NOMO-1 (cell line): ENCODE measurements around the gene MAOA.
"Not testable (repeated sequence)": the region's sequence is repeated elsewhere in the genome, so short reads cannot be mapped to it uniquely, and the experiment has no call there.

Experiments
- DNase-seq, 2 experiments: peaks; one replicate each; lab custom pipeline; 2025; ENCODE audit not compliant: unreplicated experiment in 2 of 2; lab: John Stamatoyannopoulos, UW

MAOA gene

DNA sequence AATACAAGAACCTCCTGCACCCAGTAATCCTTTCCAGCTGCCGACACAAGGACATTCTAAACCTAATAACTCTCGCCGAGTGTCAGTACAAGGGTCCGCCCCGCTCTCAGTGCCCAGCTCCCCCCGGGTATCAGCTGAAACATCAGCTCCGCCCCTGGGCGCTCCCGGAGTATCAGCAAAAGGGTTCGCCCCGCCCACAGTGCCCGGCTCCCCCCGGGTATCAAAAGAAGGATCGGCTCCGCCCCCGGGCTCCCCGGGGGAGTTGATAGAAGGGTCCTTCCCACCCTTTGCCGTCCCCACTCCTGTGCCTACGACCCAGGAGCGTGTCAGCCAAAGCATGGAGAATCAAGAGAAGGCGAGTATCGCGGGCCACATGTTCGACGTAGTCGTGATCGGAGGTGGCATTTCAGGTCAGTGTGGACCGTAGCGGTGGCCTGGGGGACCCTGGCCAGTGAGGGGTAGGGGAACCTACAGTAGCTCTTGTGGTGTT lies at the start of gene MAOA:
MAOA (plus strand) TSS at position 295 of the 490 bp plus-strand sequence; CDS start at position 338, 43 bp downstream.
- DNase-seq: no peak

GRCh38 chrX:43612400-43612799 lies 43.7 kb upstream of the MAOA start:
- no peak for DNase-seq

- no peak for DNase-seq
Measured at GRCh38 chrX:43615660-43616059, 40.4 kb upstream of the MAOA start.

DNA sequence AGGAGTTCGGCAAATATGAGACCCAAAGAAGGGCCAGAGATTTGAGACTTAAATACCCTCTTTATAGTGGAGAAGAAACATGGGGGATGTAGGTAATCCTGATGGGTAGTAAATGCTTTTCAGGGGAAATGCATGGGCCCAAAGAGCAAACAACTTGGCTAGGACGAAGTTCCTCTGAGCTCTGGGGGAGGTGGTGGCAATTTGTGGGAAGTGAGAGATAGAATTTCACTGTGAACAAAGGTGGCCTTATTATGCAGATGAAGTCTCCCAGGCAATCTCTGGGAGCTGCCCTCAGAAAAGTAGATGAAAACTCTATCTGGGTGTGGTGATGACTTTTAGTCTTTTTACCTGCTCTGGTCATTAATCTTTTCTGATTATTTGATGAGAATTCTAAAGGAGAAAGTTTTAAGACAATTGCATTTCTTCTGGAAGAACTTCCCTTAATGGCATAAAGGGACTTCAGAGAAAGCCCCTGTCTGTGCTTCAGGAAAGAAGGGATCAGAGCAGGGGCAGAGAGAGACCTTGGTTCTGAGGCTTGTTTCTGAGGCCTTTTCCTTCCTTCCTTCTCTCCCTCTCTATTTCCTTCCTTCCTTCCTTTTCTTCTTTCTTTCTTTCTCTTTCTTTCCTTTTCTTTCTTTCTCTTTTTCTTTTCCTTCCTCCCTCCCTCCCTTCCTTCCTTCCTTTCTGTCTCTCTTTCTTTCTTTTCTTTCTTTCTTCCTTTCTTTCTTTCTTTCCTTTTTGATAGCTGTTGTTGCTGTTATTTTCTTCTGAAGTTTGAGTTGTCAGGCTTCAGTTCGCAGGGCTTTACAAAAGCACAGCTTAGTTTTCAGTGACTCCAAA lies 37.5 kb upstream of the MAOA start:
- DNase-seq: no peak

DNA sequence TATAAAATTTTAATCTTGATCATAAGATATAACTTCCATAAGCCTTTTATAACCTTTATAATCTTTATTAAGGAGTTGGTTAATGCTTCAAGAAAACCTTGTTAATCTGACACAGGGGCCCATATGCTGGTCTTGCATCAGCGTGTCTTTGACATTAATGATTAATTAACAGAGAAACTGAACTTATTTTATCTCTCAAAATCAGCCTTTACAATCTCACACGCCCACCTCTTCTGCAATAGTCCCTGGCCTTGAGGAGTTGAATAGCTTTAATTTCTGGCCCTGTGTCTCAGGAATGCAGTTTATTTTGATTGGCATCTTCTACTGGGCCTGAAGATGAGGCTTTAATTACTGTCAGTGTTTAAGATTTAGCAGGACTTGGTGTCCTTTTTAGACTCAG lies 36.2 kb upstream of the MAOA start:
- DNase-seq: not testable (repeated sequence)

GRCh38 chrX:43627147-43627546 lies 29.0 kb upstream of the MAOA start:
- no peak for DNase-seq

- no peak for DNase-seq
Measured at GRCh38 chrX:43627669-43628068, 28.4 kb upstream of the MAOA start.

DNA sequence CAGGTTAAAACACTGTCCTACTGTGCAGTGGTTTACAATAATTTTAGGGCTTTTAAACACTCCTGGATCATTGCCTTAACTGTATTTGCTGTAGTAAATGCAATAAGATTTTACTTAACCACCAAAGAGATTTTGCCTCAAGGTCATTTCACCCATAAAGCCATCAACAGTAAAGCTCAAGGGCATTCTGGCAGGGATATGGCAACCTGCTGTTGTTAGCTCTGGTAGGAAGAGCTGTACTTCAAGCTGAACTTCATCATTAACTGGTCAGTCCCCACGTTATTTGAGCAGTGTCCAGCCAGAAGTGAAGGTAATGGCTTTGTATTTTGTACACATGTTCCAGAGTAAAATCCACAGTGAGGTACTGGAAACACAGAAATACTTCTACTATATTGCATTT lies 26.9 kb upstream of the MAOA start:
- DNase-seq: no peak

GRCh38 chrX:43631841-43632240 lies 24.3 kb upstream of the MAOA start:
- no peak for DNase-seq

DNA sequence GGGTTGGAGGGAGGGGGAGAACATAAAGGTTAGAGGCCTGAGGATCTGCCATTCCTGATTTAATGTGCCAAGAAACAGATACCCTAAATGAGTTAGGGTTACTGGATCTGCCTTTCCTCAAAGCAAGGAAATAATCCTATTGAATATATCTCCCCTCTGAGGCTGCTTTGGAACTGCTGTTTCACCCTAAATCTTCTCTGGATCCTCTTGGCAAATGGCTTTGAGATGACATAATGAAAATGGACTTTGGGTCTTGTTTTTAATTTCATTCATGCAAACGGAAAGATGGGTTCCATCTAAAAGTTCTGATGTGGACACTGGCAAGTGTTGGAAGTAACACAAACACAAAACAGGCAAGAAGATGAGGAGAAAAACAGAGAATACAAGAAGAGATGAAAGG lies 23.0 kb upstream of the MAOA start:
- DNase-seq: no peak

GRCh38 chrX:43633757-43634156 lies 22.3 kb upstream of the MAOA start:
- no peak for DNase-seq

DNA sequence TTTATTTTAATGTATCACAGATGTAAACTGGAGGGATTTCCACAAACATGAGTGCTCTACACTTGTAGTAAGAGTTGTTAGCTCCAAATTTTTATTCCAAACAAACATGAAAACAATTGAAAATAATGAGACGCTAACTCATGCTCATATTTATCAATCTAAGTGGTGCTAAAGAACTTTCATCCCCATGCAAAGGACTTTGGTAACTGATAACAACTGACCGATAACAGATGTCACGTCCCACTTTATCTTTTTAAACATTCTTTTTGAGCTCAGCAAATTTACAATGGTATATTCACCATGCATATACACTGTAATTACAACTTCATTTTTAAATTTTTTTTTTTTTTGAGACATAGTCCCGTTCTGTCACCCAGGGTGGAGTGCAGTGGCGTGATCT lies 15.6 kb upstream of the MAOA start:
- DNase-seq: no peak

GRCh38 chrX:43641691-43642090 lies 14.4 kb upstream of the MAOA start:
- DNase-seq: no peak

DNA sequence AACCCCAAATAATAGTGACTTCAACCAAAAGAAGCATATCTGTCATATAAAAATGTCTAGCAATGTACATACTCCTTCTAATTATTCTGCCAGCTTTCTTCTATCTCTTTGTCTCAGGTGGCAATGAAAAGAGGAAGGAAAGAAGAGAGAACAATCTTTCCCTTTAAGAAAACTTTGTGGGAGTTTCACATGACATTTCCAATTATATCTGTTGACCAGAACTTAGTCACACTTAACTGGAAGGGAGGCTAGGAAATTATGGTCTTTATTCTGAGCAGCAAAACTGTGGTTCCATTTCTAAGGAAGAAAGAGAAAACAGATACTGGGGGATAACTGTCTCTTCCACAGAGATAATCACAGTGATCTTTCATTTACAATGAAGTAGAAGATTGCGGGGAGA lies 12.9 kb upstream of the MAOA start:
- DNase-seq: peak in 1 of 2 experiments; percentile 41

DNA sequence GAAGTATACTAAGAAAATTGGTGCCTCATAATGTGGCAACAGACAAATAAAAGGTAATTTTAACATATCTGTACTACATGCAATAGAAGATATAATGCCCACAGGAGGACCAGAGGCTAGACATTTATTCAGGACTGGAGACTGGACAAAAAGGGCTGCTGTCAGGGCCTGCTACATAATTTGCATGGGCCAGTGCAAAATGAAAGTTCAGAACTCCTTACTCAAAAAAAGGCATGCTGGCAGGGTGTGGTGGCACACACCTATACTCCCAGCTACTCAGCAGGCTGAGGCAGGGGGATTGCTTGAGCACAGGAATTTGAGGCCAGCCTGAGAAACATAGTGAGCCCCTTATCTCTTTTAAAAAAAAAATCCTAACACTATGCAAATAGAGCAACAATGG lies 12.4 kb upstream of the MAOA start:
- DNase-seq: no peak

DNA sequence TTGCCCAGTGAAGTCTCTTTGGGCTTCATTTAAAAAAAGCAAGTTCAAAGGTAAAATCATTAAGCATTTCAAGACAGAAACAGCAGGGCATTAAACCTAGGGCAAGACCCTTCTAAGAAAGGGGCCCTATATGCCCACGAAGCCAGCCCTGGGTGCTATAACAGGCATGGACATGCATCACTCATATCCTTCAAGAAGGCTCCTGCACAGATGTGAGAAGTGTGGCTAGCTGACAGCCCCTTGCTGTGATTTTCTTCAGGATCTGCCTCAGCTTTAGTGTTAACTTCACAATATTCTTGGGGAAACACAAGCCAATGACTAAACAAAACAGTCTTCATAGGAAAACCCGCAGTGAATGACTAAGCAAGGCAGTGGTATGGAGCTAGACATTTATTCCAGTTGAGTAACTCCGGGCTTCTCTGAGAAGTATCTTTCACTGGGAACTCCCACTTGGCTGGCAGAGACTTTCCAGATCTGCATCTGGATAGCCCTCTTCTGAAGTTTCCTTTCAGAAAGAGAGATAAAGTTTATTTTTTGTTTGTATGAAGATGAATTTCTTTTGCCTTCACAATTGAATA lies 11.9 kb upstream of the MAOA start:
- DNase-seq: no peak

DNA sequence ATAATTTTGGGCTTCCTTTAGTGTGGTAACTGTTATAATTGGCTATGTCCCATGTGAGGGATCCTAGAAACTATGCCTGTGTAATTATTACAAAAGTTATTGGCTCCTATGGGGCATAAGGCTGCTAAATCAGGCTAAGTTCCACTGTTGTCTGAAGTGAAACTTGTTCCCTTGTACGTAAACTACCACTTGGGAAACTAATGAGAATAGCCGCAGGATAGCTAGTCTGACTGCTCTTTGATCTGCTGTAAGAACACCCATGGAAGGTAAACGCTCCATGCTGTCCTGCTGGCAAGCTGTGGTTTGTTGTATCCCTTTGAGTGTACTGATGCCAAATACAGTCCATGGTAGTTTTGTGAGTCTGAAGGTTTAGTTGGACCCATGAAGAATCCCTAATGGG lies 9.3 kb upstream of the MAOA start:
- DNase-seq: no peak

DNA sequence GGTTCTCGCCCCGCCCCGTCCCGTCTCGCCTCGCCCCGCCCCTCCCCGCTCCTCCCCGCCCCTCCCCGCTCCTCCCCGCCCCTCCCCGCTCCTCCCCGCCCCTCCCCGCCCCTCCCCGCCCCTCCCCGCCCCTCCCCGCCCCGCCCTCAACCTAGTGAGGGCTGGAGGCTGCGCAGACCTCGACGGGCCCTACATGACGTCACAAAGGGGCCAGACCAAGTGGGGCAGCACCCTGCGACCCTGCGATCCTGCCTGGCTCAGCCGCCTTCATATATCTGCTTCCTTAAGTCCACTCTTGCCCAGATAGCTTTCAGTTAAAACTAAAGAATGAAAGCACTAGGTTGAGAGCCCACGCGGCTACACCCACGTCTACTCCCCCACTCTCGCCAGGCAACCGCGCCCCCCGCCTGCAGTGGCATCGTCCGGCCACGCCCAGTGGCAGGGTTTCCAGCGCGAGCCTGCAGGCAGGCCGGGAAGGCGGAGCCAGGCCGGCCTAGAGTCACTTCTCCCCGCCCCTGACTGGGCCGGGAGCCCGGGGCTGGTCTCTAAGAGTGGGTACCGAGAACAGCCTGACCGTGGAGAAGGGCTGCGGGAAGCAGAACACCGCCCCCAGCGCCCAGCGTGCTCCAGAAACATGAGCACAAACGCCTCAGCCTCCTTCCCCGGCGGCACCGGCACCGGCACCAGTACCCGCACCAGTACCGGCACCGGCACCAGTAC lies 1.5 kb upstream of the MAOA start:
- DNase-seq: peak; percentile 75 to 80

DNA sequence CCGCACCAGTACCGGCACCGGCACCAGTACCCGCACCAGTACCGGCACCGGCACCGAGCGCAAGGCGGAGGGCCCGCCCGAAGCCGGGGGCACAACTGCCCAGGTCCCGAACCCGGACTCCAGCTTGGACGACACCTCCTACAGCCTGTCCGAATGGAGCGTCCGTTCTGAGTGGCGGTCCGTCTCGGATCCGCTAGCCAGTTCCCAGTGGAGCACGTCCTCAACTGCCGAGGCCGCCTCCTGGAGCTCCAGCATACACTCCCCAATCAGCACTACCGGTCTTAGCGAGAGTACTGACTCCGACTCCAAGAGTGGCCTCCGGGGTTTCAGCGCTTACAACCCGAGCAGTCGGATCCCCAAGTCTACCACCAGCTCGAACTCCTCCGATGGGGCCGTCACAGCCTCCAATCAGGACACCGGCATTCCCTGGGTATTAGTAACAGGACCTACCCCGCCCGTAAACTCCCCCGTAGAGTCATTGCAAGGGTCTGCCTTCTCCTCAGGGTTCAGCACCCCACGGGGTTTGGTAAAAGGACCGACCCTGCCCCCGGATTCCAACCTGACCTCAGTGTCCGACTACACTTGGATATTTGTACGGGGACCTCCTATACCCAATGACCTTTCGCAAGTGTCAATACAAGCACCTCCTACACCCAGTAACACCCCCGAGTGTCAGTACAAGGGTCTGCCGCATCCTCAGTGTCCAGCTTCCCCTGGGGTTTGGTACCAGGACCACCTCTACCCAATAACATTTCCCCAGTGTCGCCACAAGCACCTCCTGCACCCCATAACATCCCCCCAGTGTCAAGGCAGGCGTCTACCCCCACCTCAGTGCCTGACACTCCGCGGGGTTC lies 721 bp upstream of the MAOA start:
- DNase-seq: no peak

DNA sequence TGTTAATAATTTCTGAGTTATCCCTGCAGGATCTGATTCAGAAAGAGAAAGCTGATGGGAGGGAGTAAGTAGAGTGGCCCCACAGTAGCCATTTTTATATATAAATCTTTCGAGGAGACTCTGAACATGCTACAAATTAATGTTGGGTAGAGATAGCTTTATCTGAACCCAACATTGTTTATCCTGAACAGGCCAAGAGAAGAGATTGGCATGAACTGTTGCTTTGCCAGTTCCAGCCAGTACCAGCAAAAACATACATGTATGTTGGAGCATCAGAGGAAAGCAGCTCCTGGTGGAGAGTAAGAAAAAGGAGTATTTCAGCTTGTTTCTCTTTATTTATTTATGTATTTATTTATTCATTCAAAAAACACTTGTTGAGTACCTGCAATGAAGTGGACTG lies 1.6 kb downstream of the MAOA start:
- no peak for DNase-seq
